RWPE1 (cell line): ENCODE data around the gene PPM1E.
"Not testable (repeated sequence)": the region's sequence is repeated elsewhere in the genome, so short reads cannot be mapped to it uniquely, and the experiment has no call there.

Source experiments
- CTCF ChIA-PET: fragments of 350-600 bp; sonication (Branson Sonifier 250); formaldehyde crosslinking; extraction: SDS; loops from one replicate; lab custom pipeline; 2021; lab: Yijun Ruan, JAX
- POLR2A ChIA-PET: fragments of 400-600 bp; formaldehyde crosslinking; extraction: SDS; loops from one replicate; lab custom pipeline; 2020; ENCODE audit warnings: antibody characterized with exemption; ENCODE audit not compliant: low non-redundant PET; lab: Yijun Ruan, JAX
- DNase-seq: peaks from one replicate; pipeline ENCODE4 v3.0.0; 2012; ENCODE audit warnings: low spot score
- H3K27ac ChIP-seq: fragments of 450-650 bp; 2 replicates; pipeline ENCODE4 v1.5.1; 2017
- TF ChIP-seq, protein P1 (sequence below): fragments of 450-650 bp; conservative IDR thresholded peaks from 2 replicates; pipeline ENCODE4 v1.5.1; 2017; ENCODE audit warnings: low read depth, mild to moderate bottlenecking

PPM1E gene

DNA sequence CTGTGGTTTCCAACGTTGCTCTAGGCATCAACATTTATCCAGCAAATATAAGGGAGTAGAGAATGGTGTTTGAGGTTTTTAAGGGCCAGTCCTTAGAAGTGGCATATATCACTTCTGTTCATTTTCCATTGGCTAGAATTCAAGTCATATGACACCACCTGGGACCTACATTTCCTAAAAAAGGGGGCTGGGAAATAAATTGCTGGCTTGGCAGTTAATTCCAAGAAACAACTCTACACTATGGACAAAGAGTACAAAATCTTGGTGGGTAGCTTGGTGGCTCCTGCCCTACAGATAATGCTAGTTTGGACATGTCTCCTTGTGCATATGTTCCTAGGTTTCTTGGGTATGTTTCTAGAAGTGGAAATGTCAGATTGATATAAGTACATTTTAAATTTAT lies 7.6 kb downstream of the PPM1E start:
- CTCF ChIA-PET: no interaction called here
- no peak overlapping the region for H3K27ac ChIP-seq

DNA sequence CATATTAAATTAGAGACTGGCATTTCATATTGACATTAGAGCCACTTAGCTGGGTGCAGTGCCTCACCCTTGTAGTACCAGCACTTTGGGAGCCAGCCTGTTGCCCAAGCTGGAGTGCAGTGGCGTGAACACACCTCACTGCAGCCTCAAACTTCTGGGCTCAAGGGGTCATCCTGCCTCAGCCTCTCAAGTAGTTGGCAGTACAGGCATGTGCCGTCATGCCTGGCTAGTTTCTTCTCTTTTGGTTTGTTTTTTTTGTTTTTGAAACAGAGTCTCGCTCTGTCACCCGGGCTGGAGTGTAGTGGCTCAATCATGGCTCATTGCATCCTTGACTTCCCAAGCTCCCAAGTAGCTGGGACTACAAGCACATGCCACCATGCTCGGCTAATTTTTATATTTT lies 8.7 kb downstream of the PPM1E start:
- TF ChIP-seq, protein P1, sequence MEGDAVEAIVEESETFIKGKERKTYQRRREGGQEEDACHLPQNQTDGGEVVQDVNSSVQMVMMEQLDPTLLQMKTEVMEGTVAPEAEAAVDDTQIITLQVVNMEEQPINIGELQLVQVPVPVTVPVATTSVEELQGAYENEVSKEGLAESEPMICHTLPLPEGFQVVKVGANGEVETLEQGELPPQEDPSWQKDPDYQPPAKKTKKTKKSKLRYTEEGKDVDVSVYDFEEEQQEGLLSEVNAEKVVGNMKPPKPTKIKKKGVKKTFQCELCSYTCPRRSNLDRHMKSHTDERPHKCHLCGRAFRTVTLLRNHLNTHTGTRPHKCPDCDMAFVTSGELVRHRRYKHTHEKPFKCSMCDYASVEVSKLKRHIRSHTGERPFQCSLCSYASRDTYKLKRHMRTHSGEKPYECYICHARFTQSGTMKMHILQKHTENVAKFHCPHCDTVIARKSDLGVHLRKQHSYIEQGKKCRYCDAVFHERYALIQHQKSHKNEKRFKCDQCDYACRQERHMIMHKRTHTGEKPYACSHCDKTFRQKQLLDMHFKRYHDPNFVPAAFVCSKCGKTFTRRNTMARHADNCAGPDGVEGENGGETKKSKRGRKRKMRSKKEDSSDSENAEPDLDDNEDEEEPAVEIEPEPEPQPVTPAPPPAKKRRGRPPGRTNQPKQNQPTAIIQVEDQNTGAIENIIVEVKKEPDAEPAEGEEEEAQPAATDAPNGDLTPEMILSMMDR: no peak
- ChIA-PET CTCF (no interaction called here), POLR2A (no interaction called here)
- no peak overlapping the region for H3K27ac ChIP-seq
- no peak for DNase-seq

More for the DNA sequence above, 7.6 kb downstream of the PPM1E start:
- POLR2A ChIA-PET: no interaction called here
- TF ChIP-seq, protein P1: no peak
- DNase-seq: no peak

DNA sequence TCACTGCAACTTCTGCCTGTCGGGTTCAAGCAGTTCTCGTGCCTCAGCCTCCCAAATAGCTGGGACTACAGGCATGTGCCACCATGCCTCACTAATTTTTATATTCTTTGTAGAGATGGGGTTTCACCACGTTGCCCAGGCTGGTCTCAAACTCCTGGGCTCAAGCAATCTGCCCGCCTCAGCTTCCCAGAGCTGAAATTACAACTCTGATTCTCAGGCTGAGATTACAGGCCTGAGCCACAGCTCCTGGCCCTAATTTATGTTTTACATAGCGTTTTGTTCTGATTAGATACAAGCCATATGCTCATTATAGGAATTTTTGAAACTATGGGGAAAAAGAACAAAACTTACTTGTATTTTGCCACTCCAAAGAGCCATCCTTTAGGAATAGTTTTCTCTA lies 22.8 kb downstream of the PPM1E start:
- CTCF ChIA-PET, DNase-seq, POLR2A ChIA-PET, H3K27ac ChIP-seq: not testable (repeated sequence)

DNA sequence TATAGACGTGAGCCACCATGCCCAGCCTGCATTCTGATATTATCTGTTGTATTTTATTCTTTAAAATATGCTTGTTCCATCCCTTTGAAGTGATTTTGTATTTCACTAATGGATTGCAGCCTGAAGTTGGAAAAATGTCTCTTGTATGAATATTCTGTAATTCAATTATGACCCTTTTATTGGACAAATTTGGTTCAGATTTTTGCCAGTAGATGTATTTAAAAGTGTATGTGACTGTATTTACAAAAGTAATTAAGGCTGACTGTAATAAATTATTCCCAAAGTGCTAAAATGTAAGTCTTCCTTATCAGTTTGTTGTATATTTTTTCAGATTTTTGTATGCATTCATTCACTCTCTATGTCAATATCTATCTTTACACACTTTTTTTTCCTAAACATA lies 23.8 kb downstream of the PPM1E start:
- ChIA-PET CTCF (no interaction called here), POLR2A (interaction anchor here (0.6 kb wide), 1 partner anchor 1024 kb away, joined by 4 read pairs; no protein-coding TSS in a partner anchor)
- H3K27ac ChIP-seq: no peak overlapping the region
- TF ChIP-seq, protein P1: no peak
- DNase-seq: no peak

DNA sequence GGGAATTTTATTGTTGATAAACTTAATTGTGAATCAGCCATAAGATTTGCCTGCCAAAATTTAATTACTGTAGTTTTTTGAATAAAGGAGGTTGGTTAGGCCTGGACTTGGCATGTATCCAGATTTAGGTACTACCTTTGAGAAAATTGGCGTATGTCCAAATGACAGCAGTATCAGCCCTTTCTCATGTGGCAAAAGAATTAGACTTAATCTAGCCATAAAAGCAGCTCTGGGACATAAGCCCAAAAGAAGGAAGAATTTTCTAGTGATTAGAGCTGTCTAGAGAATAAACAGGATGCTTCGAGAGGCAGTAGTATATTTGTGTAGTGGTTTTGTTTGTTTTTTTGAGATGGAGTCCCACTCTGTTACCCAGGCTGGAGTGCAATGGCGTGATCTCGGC lies 27.7 kb downstream of the PPM1E start:
- DNase-seq: peak; percentile 13
- ChIA-PET POLR2A (no interaction called here), CTCF (interaction anchor here (0.6 kb wide), 2 partner anchors 12 to 220 kb away, joined by 5 to 7 read pairs; no protein-coding TSS in a partner anchor)
- H3K27ac ChIP-seq: no peak overlapping the region; the same call in 1 of the 2 replicates
- TF ChIP-seq, protein P1: no peak

DNA sequence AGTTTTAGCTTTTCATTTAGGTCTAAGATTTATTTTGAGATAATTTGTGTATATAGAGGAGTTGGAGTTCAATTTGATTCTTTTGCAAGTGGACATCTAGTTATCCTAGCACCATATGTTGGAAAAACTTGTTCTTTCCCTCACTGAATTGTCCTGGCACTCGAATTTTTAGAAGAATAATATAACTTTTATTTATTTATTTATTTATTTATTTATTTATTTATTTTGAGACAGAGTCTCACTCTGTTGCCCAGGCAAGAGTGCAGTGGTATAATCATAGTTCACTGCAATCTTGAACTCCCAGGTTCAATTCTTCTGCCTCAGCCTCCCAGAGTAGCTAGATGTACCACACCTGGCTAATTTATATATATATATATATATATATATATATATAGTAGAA lies 29.4 kb downstream of the PPM1E start:
- CTCF ChIA-PET: no interaction called here
- H3K27ac ChIP-seq: no peak overlapping the region
- no peak for DNase-seq
- POLR2A ChIA-PET: no interaction called here
- TF ChIP-seq, protein P1: no peak

DNA sequence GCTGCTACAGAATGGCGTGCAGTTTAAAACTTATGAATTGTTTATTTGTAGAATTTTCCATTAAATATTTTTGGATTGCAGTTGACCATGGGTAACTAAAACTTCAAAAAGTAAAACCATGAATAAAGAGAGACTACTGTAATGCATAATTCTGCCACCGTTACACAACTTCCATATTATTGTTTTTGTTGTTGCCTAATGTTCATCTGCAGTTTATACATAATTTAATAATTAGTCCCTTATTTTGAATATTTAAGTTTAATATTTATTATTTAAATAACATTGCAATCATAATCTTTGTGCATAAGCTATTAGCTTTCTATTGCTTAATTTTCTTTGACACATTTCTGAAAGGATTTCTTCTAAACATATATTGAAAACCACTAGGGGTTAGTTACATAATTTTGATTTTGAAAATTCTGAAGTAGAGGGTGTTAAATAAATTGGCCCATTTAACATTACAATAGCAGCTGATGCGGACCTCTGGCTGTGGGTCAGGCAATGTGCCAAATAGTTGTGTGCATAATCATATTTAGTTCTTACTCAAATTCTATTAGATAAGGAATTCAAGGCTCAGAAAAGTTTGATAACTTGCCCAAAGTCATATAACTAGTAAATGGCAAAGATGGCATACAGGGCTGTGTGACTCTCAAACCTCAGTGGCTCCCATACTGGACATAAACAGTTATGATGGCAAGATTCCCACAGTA lies 31.1 kb downstream of the PPM1E start:
- H3K27ac ChIP-seq: no peak overlapping the region
- DNase-seq: peak; percentile 46
- TF ChIP-seq, protein P1: no peak
- ChIA-PET CTCF (interaction anchor here (0.6 kb wide), 1 partner anchor 305 kb away, joined by 3 read pairs; no protein-coding TSS in a partner anchor), POLR2A (no interaction called here)
